RWPE2 (cell line): Measurements from ENCODE around the gene MYO3B.

Experiments
- ATAC-seq: fragments of 200-7000 bp; cut with Tn5 transposase; 3 replicates; pipeline ENCODE4 v1.9.1; 2021; ENCODE audit warnings: low read depth
- DNase-seq: peaks from one replicate; pipeline ENCODE4 v3.0.0-alpha.2; 2020; ENCODE audit warnings: low spot score
- H3K27ac ChIP-seq: fragments of 450-650 bp; 2 replicates; pipeline ENCODE4 v1.5.1; 2017; ENCODE audit warnings: mild to moderate bottlenecking; ENCODE audit not compliant: poor library complexity, severe bottlenecking
- H3K27me3 ChIP-seq: fragments of 250-450 bp; sonication (Bioruptor Pico); 2 replicates; pipeline ENCODE4 v1.5.1; 2021; ENCODE audit warnings: mild to moderate bottlenecking, moderate library complexity; ENCODE audit not compliant: insufficient read depth, poor library complexity, severe bottlenecking
- H3K36me3 ChIP-seq: fragments of 250-450 bp; sonication (Bioruptor Pico); 2 replicates; pipeline ENCODE4 v1.5.1; 2020; ENCODE audit warnings: low read depth, mild to moderate bottlenecking, moderate library complexity
- H3K4me1 ChIP-seq: fragments of 250-450 bp; sonication (Bioruptor Pico); 2 replicates; pipeline ENCODE4 v1.5.1; 2021; ENCODE audit warnings: mild to moderate bottlenecking, moderate library complexity; ENCODE audit not compliant: insufficient read depth, poor library complexity, severe bottlenecking
- H3K4me3 ChIP-seq: fragments of 250-450 bp; sonication (Bioruptor Pico); 2 replicates; pipeline ENCODE4 v1.5.1; 2021; ENCODE audit warnings: mild to moderate bottlenecking, moderate library complexity; ENCODE audit not compliant: severe bottlenecking
- H3K9me3 ChIP-seq: fragments of 250-450 bp; sonication (Bioruptor Pico); 2 replicates; pipeline ENCODE4 v1.5.1; 2021; ENCODE audit warnings: mild to moderate bottlenecking, moderate library complexity; ENCODE audit not compliant: severe bottlenecking
- CTCF ChIP-seq: fragments of 450-650 bp; IDR thresholded peaks from one replicate; pipeline ENCODE4 v1.5.1; 2017; ENCODE audit warnings: mild to moderate bottlenecking, moderate library complexity; ENCODE audit not compliant: poor library complexity, severe bottlenecking

The MYO3B gene

GRCh38 chr2:170224692-170225294 is 46.8 kb downstream of the MYO3B start:
- no peaks in the 10 kb centered on the region for H3K27me3 ChIP-seq
- H3K4me1 ChIP-seq: peaks cover 10% of the 10 kb centered on the region
- no peaks in the 10 kb centered on the region for H3K9me3 ChIP-seq
- no peak overlapping the region for H3K4me3 ChIP-seq
- TF ChIP-seq CTCF: no peak
- ATAC-seq: no peak
- no peak overlapping the region for H3K27ac ChIP-seq
- no peak for DNase-seq
- no peaks in the 10 kb centered on the region for H3K36me3 ChIP-seq

- H3K4me1 ChIP-seq: peaks cover 10% of the 10 kb centered on the region
- H3K4me3 ChIP-seq: no peak overlapping the region
- no peak overlapping the region for H3K27ac ChIP-seq
- ATAC-seq (no peak), DNase-seq (no peak)
- TF ChIP-seq CTCF: no peak
- no peaks in the 10 kb centered on the region for H3K27me3 ChIP-seq
- H3K36me3 ChIP-seq: no peaks in the 10 kb centered on the region
- H3K9me3 ChIP-seq: no peaks in the 10 kb centered on the region
Observed at GRCh38 chr2:170226216-170226615, 48.3 kb downstream of the MYO3B start.

GRCh38 chr2:170227507-170227947 is 49.6 kb downstream of the MYO3B start:
- Histone ChIP-seq H3K36me3 (no peaks in the 10 kb centered on the region), H3K4me1 (no peaks in the 10 kb centered on the region), H3K27me3 (no peaks in the 10 kb centered on the region), H3K9me3 (no peaks in the 10 kb centered on the region), H3K4me3 (no peak overlapping the region), H3K27ac (no peak overlapping the region)
- TF ChIP-seq CTCF: no peak
- ATAC-seq (no peak), DNase-seq (no peak)

- H3K4me3 ChIP-seq: no peak overlapping the region
- TF ChIP-seq CTCF: no peak
- DNase-seq: no peak
- no peak for ATAC-seq
- no peaks in the 10 kb centered on the region for H3K36me3 ChIP-seq
- no peak overlapping the region for H3K27ac ChIP-seq
- no peaks in the 10 kb centered on the region for H3K9me3 ChIP-seq
- H3K27me3 ChIP-seq: no peaks in the 10 kb centered on the region
- no peaks in the 10 kb centered on the region for H3K4me1 ChIP-seq
Observed at GRCh38 chr2:170227951-170228350, 50.0 kb downstream of the MYO3B start.

- no peak for DNase-seq
- Histone ChIP-seq H3K36me3 (no peaks in the 10 kb centered on the region), H3K9me3 (no peaks in the 10 kb centered on the region), H3K27me3 (no peaks in the 10 kb centered on the region), H3K4me3 (no peak overlapping the region), H3K4me1 (no peaks in the 10 kb centered on the region), H3K27ac (no peak overlapping the region)
- no peak for ATAC-seq
- no peak for TF ChIP-seq CTCF
Observed at GRCh38 chr2:170228429-170228828, 50.5 kb downstream of the MYO3B start.
